GM15510 (cell line): ENCODE measurements around the gene IL11RA.

Source experiments
- POLR2A ChIP-seq: IDR thresholded peaks from 3 replicates; pipeline ENCODE4 v1.6.1; 2011; ENCODE audit warnings: borderline replicate concordance; ENCODE audit not compliant: insufficient read length; ENCODE audit errors: extremely low read depth

Gene IL11RA

GRCh38 chr9:34684145-34684544 is 32.2 kb downstream of the IL11RA start:
- no peak for TF ChIP-seq POLR2A

- no peak for TF ChIP-seq POLR2A
Measured at GRCh38 chr9:34684816-34685215, 32.8 kb downstream of the IL11RA start.

- TF ChIP-seq POLR2A = no peak
Measured at GRCh38 chr9:34685591-34685990, 33.6 kb downstream of the IL11RA start.

- TF ChIP-seq POLR2A = no peak
Measured at GRCh38 chr9:34686231-34686630, 34.2 kb downstream of the IL11RA start.

GRCh38 chr9:34686732-34687131 is 34.7 kb downstream of the IL11RA start:
- TF ChIP-seq POLR2A = no peak

GRCh38 chr9:34687276-34688030 is 35.5 kb downstream of the IL11RA start:
- TF ChIP-seq POLR2A = no peak

GRCh38 chr9:34688329-34689115 is 36.5 kb downstream of the IL11RA start:
- no peak for TF ChIP-seq POLR2A

GRCh38 chr9:34689116-34689470 is 37.1 kb downstream of the IL11RA start:
- TF ChIP-seq POLR2A = no peak

GRCh38 chr9:34689512-34689911 is 37.5 kb downstream of the IL11RA start:
- no peak for TF ChIP-seq POLR2A

GRCh38 chr9:34690983-34691935 is 39.3 kb downstream of the IL11RA start, which contains the start of gene CCL19:
TSS of gene CCL19 (minus strand) at chr9:34691276. CDS start at chr9:34691139, 137 bp downstream.
- no peak for TF ChIP-seq POLR2A

- no peak for TF ChIP-seq POLR2A
Measured at GRCh38 chr9:34691936-34692315, 39.9 kb downstream of the IL11RA start.

GRCh38 chr9:34693560-34693959 is 41.6 kb downstream of the IL11RA start:
- no peak for TF ChIP-seq POLR2A

- TF ChIP-seq POLR2A = no peak
Measured at GRCh38 chr9:34694811-34695210, 42.8 kb downstream of the IL11RA start.

- TF ChIP-seq POLR2A = no peak
Measured at GRCh38 chr9:34701023-34701768, 49.2 kb downstream of the IL11RA start.
